Fibroblast of skin of left quadriceps (primary cell): Measurements from ENCODE around the gene TBX3.

ENCODE experiments used
- DNase-seq, 2 experiments: peaks; one replicate each; pipeline ENCODE4 v3.0.0-alpha.2; 2013; ENCODE audit warnings: low read depth in 2 of 2

TBX3 gene

DNA sequence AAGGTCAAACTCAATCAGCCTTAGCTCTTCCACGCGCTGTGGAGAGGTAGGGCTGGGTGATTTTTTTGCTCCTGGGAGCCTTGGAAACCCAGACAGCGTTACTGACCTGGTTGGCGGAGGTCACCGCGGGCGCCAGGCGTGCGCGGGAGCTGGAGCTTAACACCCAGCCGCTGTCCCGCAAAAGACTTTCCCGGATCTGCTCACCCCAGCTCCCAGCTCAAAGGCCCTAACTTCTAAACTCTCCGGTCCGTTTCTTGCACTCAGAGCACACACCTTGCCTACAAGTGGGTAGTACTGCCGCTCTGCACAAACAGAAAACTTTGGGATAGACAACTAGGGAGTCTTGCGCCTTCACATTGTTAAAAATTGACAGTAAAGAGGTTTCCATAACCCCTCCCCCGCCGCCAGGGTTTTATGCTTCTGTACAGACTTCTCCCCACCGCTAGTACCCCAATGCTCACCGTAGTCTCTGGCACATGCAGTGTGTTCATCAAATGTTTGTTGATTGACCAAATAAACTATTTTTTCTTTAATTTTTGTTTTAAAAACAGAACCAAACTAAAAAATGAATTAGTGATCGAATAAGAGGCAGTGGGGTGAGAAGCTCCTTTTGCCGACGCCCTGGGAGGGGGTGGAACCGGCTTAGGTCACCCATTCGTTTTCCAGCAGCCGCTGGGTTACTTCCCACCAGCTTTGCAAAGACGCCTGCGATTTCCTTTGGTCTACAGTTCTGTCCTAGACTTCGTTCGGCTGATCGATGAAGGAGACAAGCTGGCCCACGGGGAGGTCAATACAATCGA is 12.7 kb upstream of the TBX3 start:
- no peak for DNase-seq

DNA sequence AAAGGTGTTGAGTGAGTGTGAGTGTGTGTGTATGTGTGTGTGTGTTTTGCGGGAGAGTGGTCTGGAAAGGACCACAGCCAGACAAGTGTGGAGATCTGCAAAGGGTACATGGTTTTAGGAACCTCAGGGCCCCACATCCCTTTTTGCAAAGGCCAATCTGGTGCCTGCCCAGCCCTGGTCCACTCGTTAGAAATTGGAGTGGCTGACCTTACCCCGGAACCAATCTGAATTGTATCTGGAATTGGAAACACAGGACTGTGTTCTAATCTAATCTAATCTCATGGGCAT is 11.3 kb upstream of the TBX3 start:
- no peak for DNase-seq

DNA sequence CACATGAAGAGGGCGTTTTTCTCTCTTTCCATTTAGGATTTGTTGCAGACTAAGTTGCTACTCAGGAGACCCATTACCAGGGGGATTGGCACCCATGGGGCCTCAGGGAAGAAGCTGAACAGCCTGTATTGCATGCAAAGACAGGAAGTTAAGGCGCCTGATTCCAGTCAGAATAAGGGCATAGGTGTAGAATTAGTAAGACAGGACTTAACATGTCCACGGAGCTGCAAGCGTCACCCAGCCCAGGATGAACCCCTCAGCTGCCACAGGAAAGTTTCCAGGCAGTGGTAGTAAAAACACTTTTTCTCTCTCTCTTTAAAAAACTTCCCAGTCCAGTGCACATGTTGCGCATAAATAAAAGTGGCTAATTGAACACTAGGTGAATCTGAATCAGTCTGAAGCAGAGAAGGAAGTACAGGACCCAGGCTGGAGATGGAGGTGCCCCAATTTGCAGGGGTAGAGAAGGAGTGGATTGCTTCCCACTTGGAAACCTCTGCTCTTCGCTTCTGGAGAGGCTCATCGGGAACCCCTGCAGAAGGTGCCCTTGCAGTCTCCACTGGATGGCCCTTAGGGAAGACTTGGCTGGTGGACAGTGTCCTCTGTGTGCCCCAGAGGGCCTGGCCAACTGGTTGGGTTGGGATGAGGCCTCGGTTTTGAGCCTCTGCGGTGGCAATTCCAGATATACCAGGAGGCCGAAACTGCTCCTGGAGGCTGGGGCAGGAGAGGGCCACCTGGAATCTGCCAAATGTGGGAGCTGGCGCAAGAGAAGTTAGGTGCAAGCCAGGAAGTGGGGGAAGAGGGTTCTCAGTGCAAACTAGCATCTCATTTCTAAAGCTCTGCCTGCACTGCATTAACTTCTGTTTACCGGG is 10.7 kb upstream of the TBX3 start:
- DNase-seq: no peak

GRCh38 chr12:114693532-114693931 is 9.6 kb upstream of the TBX3 start:
- DNase-seq: no peak

- no peak for DNase-seq
Measured at GRCh38 chr12:114693059-114693531, 9.1 kb upstream of the TBX3 start.

DNA sequence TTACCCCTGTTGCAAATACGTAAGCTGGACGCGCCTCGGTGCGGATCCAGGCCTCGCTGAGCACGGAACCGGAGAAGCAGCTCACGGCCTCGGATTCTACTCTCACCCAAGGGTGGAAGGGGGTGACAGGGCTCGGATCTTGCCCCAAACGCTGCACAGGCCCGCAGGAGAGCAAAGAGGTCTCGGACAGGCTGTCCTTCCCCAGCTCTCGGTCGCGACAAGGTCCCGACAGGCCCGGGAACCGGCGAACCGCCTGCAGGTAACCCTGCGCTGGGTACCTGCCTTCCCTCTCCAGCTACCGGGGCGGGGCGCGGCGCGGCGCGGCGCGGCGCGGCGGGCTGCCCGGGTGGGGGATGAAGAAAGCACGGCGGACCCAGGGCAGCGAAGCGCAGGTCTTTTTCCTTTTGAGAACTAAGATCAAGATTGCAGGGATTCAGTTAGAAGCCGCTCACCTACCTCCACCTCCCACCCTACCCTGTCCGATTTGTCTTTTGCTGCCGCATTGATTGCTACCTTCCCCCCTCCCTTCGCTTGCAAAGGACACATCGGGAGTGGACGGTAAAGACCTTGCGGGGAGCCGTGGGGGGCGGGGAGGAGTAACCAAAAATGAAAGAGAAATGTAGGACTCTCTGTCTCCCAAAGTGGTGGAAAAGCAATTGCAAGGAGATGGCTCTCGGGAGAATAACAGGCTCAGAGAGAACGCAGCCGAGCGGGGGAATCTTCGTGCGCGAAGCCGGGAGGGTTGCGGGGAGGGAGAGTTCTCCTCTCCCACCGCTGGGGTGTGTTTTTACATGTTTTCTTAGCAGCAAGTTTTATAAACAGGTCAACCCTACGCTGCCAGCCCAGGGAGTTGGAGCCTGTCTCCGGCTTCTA is 8.4 kb upstream of the TBX3 start:
- no peak for DNase-seq

DNA sequence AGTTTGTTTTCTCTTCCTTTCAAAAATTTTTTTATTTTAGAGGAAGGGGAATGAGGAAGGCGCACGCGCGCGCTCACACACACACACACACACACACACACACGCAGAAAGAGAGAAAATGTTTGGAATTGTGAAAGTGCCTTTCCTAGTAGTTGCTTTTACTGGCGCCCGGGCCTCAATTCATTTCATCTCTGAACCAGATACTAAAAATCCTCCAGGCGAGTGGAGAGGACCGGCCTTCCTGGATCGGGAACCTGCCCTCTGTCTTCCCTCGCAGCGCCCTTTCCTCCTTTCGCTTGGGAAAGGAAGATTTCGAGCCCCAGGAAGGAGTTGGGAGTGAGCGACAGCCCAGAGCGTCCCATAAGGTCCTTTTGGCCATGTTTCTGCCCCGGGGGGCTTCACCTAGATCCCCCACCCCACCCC is 7.8 kb upstream of the TBX3 start:
- no peak for DNase-seq

DNA sequence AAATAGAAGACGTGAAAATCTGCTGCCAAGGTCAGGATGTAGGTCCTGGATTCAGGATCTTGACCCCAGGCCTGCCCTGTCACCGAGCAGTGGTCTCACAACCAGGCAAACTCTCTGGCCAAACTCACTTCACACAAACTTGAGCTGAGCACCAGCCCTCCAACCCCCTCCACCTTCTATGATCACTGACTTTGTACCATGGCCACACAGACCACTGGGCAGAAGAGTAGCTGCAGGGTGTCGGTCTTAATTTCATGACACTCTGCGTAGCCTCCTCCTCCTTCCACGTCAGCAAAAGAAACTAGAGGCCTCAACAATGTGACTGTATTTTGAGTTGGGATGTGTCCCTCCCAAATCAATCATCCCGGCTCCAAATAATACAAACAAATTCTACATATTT is 7.2 kb upstream of the TBX3 start:
- DNase-seq: no peak

DNA sequence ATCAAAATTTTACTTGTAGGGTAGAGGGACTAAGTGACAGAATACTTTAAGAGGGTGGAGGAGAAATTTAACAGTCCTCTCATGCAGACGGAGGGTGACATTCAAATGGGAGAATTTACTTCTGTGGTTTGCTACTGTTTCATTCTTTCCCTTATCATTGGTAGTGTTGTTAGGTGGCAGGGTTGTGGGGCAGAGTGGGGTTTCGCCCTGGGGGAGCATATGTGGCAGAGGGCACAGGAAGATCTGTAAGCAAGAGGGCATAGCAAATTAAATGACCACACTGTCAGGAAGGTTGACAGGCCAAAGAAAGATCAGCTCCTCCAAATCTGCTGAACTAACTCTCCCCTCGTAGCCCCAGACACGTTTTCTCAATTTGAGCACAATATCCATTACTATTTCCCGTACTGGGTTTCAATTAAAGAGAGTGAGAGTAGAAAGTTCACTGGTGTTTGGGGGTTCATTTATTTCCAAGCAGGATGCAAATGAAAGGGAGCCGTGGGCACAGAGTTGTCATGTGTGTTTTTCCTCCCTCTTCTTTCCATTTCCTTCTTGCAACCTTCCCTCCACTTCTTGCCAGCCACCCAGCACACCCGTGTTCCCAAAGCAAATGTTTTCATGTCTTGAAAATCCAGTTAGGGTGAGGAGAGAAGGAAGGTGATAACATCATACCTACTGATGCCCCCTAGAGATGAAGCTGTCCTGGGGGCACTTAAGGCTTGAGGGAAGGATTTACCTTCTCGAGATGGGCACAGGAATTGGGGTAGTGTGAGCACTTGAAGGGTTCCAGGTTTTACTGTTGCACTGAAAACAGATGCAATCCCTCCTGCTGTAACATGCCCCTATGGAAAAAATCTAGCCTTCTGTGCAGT is 6.5 kb upstream of the TBX3 start:
- no peak for DNase-seq

DNA sequence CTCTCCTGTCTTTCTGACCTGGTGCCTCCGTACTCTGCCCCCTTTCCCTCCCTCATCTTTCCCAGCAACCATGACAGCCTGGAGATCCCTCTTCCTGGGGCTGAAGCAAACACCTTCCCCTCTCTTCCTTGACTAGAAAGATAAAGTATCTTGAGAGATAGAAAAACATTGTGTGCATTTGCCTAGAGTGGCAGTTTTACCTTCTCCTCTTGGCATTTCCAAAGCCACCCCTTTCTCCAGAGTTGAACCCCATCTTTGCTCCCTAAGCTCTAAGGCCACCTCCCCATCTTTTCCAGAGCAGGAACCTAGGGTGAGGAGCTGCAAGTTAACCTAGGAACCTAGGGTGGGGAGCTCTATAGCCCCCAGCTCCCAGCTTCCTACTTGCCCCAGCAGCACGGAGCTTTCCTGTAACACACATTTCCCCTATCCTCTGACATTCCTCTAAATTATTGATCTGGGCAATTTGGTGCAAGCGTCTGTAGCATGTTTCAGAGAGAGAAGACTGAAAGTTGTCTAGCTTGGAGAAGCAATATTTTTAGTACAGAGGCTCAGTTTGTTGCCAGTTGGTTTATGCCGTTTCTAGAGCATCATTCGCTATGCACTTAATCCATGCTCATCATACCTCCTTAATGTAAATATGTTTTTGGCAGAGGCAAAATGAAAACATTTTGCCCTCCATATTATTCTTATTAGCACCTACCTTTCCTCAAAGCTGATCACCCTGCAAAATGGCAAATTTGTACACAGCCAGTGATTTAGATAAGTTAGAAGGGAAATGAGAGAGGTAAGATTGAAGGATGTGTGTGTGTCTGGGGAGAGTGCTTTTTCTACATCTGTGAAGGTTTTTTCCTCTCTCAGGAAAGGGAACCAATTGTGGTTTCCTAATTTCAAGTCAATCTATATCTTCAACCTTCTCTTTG is 5.4 kb upstream of the TBX3 start:
- DNase-seq: no peak

DNA sequence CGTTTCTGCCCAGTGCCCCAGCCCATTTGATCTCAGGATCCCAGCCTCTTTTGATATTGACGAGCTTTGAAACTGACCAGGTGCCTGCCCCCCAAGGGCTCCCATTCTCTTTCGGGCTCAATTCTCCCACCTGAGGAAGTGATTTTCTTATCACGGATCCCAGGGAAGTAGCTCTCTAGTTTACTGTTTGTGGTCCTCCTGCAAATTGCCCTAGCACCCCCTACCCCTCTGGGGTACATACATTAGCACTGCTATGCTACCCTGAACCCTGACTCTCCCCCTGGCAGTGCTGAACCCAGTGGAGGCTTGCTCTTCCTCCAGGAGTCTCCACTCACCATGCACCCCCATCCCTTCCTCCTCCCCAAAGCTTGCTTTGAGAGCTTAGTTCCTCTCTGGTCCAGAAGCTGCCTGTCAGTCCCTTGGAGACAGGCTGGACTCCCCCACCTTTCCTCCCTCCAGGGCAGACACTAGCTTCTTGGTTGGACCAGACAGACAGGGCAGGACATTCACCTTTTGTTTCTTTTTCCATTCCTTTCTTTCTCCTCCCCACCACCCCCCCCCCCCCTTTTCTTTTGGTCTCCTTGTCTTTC is 4.4 kb upstream of the TBX3 start:
- no peak for DNase-seq

DNA sequence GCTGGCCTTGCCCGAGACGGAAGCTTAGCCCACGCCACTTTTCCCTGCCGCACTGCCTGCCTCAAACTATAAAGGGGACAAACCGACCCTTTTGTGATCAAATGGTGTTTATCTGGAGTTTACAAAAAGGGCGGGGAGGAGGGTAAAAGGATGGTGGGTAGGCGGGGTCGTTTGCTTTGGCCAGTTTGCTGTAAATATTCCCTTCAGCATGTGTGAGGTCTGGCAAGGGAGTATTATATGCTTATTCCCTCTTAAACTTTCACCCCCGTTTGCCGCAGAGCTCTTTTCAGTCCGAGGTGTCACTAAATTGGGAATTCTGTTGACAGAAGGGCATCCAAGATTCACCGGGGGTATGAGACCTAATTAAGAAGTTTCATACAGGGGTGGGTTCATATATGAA is 3.8 kb upstream of the TBX3 start:
- no peak for DNase-seq

- DNase-seq: no peak
Measured at GRCh38 chr12:114686773-114687500, 3.0 kb upstream of the TBX3 start.

DNA sequence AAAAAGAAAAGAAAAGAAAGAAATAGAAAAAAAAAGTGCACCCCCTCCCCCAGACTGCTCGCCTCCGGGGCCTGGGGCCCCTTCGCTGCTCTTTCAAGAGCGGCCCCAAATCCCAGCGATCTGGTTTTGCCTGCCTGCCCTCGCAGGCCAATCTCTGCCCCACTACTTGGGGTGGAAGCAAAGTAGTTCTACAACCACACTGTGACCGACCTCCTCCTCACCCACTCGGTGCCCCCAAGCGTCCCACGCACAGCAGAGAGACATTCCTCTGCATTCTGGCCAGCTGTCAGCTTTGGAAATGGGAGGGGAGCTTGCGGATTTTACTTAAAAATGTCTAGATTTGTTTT is 2.4 kb upstream of the TBX3 start:
- no peak for DNase-seq

DNA sequence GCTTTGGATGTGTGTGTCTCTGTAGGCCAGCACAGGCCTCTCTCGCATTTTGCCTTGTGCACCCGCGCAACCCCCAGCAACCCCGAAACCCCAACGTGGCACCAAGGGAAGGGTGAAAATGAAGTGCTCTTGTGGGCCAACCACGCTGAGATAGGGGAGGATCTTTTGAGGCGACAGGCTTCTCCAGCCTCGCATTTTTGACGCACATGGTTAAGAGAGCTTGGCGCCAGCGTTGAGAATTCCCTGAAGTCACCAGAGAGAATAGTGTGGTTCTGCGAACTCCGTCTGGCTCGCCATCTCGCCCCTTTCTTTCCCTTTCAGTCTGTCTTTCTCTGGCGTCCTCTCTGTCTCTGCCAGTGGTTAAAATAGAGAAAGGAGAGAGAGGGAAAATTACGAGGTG is 1.9 kb upstream of the TBX3 start:
- DNase-seq: no peak

DNA sequence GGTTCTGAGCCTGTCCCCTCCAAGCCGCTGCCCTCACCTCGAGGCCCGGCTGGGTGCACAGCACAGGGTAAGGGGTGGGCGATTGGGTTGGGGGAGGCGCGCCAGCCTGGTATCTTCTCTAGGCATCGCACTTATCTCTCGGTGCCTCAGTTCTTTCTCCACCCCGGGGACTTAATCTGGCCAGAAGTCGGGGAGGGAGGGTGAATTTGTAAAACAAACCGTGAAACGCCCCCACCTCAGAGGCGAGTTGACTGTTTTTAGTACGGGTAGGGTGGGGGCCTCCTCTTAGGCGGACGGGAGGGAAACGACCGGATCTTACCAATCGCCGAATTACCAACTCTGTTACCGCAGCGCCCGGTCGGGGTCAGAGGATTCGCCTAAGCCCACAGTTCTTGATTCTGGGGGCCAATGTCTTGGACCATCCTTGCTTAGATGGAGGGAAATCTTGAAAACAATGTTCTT is 1.4 kb upstream of the TBX3 start:
- DNase-seq: no peak

GRCh38 chr12:114684870-114685273 is 897 bp upstream of the TBX3 start:
- no peak for DNase-seq

- DNase-seq: no peak
Measured at GRCh38 chr12:114683709-114684097, 272 bp downstream of the TBX3 start.
